Measurements from ENCODE around the gene IP6K1. TPM values are rescaled to one million over a fixed set of nuclear protein-coding genes. Genes with fewer than 3 reads are reported as not detected.
"Not testable (repeated sequence)": the region's sequence is repeated elsewhere in the genome, so short reads cannot be mapped to it uniquely, and the experiment has no call there.

IP6K1 gene
- total RNA-seq, 1 donor from 2014 or later: 32.0 TPM

DNA sequence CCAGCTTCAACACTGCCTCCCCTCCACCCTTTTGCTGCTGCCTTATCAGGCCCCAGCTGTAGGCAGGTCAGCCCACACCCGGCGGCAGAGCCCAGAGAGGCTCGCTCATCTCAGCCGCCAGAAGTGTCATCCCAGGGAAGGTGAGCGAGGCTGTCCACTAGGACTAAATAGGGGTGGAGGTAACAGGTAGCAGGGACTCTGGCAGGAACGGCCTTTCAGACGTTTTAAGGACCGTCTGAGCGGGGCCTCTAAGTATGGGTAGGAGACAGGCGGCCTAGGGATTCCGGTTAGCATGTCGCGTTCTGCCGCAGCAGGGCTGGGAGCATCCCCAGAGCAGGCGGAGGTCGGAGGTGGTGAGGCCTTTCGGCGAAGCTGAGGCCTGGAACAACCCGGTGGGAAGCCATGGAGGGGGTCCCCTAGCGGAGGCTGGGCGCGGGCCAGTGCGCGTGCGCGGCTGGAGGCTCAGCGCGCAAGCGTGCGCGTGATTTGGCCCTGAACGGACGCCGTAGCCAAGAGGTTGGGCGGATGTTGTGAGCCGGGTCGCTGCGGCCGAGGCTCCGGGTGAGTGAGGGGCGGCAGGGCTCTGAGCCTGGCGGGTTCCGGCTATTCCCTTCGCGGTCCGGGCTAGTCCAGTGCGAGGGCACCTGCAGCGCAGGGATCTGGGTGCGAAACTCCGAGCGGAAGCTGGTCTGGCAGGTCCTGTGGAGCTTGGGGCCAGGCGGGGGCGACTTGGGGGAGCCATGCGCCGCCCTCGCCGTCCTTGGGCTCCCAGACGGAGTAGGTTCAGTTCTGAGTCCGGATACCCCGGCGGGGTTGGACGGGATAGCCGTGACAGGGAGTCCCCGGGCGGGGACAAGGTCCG is 97.1 kb downstream of the IP6K1 start, which contains the start of the genes MST1 and RNF123:
Gene MST1, minus strand, starts transcription at position 429 of the 862 bp plus-strand sequence. CDS start 783 bp downstream, outside the sequence.
Gene RNF123, plus strand, starts transcription at position 512 of the 862 bp plus-strand sequence. CDS start 1,609 bp downstream, outside the sequence.
- DNase-seq (ENCODE audit: low spot score): peak; percentile 89

DNA sequence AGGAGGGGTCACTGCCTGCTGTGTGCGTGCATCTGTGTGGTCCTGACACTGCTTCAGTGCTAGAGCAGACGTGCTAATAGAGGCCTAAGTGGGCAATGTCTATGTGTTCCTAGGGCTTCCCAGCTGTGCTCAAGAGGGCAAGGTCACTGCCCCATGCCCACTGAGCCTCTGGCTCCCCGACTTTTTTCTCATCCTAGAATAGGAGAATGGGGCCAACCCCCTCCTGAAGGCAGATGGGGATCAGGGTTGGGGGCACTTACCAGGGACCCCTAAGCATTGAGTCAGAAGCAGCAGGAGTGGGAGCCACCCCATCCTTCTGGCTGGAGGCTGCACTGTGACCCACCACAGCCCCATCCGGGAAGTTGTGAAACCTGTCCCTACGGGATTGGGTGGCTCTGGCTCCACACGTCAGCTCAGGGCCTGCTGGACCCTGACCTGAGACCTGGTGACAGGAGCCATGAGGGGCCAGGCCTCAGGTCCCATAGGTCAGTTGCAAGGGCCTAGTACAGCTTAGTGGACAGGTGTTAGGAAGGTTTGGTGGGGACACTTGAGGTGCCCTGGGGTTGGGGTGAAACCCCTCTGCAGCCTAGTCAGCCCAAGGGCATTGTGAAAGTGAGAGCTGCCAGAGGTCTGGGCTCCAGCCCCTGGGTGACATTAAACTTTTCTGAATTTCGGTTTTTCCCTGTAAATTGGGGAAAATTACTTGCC is 97.8 kb downstream of the IP6K1 start:
- DNase-seq (ENCODE audit: low spot score): not testable (repeated sequence)

DNA sequence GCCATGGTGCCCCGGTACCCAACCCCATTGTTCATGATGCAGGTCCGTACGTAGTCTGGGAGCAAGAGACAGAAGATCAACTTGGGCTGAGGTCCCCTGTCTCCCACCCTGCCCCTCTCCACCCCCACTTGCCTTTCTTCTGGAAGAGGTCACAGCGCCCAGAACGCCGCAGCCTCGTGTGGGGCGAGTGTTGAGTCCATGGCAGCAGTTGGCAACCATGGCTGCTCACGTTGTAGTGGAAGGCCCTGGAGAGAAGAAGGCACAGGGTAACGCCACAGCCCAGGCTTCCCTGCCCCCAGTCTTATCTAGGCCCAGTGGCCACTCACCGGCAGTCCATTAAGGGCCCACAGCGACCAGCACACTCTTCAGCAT is 98.9 kb downstream of the IP6K1 start:
- not testable (repeated sequence) for DNase-seq (ENCODE audit: low spot score)

GRCh38 chr3:49686769-49687423 is 99.4 kb downstream of the IP6K1 start:
- DNase-seq (ENCODE audit: low spot score): not testable (repeated sequence)

- peak; percentile 59 for DNase-seq (ENCODE audit: low spot score)
Measured at GRCh38 chr3:49686346-49686745, 100.0 kb downstream of the IP6K1 start.

- not testable (repeated sequence) for DNase-seq (ENCODE audit: low spot score)
Measured at GRCh38 chr3:49685846-49686245, 100.5 kb downstream of the IP6K1 start.

GRCh38 chr3:49685103-49685502 is 101.2 kb downstream of the IP6K1 start:
- DNase-seq (ENCODE audit: low spot score): not testable (repeated sequence)

- not testable (repeated sequence) for DNase-seq (ENCODE audit: low spot score)
Measured at GRCh38 chr3:49684453-49684852, 101.9 kb downstream of the IP6K1 start.

- DNase-seq (ENCODE audit: low spot score): no peak
Measured at GRCh38 chr3:49683162-49683561, 103.2 kb downstream of the IP6K1 start.

DNA sequence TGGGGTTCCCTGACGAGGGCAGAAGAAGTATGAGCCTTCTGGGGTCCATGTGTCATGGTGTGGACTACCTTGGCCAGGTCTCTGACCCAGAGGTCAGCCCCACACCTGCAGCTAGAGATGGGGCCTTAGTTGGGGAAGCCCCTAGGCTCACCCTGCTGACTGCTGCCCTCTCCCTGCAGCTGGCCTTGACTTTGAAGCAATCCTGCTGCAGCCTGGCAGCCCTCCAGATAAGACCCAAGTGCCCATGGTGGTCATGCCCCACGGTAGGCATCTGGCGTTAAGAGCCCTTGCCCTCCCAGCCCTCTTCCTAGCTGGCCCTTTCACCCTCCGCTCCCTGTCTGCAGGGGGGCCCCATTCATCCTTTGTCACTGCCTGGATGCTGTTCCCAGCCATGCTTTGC is 104.8 kb downstream of the IP6K1 start:
- no peak for DNase-seq (ENCODE audit: low spot score)

DNA sequence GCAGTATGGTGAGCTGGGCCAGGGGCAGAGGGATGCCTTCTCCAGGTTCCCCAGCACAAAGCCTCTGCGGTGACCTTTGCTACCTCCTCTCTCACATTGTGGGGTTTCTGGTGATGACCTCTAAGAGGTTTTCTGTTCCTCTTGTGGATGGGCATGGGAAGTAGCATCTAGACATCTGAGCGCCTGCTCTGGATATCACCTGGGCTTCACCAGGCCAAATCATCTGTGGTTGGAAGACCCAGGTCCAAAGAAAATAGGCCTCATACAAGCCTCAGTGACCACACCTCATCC is 105.2 kb downstream of the IP6K1 start:
- DNase-seq (ENCODE audit: low spot score): no peak

DNA sequence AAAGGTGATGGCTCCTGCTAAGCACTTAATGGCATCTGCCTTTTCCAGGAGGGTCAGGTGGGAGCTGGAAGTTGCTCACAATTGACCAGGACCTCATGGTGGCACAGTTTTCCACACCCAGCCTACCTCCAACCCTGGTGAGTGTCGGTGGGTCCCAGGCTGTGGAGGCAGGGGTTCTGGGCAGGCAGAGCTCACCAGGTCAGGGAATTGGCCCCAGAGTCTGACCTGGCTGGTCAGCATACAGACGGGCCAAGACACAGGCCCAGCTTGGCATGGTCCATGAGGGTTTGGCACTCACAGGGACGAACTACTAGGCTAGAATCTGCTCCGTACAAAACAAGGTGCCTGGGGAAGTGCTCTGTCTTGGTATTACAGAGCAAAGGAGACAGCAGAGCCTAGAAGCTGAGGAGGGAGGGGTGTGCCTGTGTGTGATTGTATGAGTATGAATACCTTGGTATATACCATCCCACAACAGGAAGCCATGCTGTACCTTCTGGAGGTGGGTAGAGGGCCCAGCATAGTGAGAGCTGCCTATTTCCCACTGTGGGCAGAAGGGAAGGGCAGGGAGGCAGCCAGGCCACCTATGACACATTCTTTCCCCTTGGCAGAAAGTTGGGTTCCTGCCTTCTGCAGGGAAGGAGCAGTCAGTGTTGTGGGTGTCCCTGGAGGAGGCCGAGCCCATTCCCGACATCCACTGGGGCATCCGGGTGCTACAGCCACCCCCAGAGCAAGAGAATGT is 105.7 kb downstream of the IP6K1 start:
- no peak for DNase-seq (ENCODE audit: low spot score)

GRCh38 chr3:49675912-49676311 is 110.4 kb downstream of the IP6K1 start:
- DNase-seq (ENCODE audit: low spot score): no peak

- peak; percentile 61 for DNase-seq (ENCODE audit: low spot score)
Measured at GRCh38 chr3:49674497-49674983, 111.8 kb downstream of the IP6K1 start.

Other genes with a start within 250 kb of the IP6K1 start
- 2.4 TPM for gene BSN, start 232.1 kb downstream of the IP6K1 start, total RNA-seq
- gene APEH, start 112.2 kb downstream of the IP6K1 start, total RNA-seq: 152 TPM
- 16.6 TPM for gene MST1, start 97.1 kb downstream of the IP6K1 start, total RNA-seq
- gene RNF123, start 97.0 kb downstream of the IP6K1 start, total RNA-seq: 52.8 TPM
- gene AMIGO3, start 66.9 kb downstream of the IP6K1 start, total RNA-seq: not detected
- gene GMPPB, start 62.6 kb downstream of the IP6K1 start, total RNA-seq: 47.2 TPM
- gene CDHR4, start 13.3 kb upstream of the IP6K1 start, total RNA-seq: 0.62 TPM
- gene INKA1, start 16.7 kb upstream of the IP6K1 start, total RNA-seq: 13.8 TPM
- 162 TPM for gene UBA7, start 27.4 kb upstream of the IP6K1 start, total RNA-seq
- gene TRAIP, start 70.0 kb upstream of the IP6K1 start, total RNA-seq: 2.0 TPM
- gene CAMKV, start 83.4 kb upstream of the IP6K1 start, total RNA-seq: not detected
- gene MST1R, start 117.3 kb upstream of the IP6K1 start, total RNA-seq: 39.2 TPM
- 11.8 TPM for gene MON1A, start 143.3 kb upstream of the IP6K1 start, total RNA-seq
- gene RBM6, start 153.6 kb upstream of the IP6K1 start, total RNA-seq: 130 TPM

Data from ureter (tissue), 1 donor.